Prostate gland (tissue), 2 donors: ENCODE measurements around the gene AMOTL1.

Source experiments
- POLR2AphosphoS5 ChIP-seq: sonication (generic); formaldehyde crosslinking; IDR thresholded peaks from one replicate; pipeline ENCODE4 v1.6.1; 2017; ENCODE audit warnings: antibody characterized with exemption
- TF ChIP-seq, protein P1 (sequence below), 4 experiments: fragments of 200-600 bp in 2 of 4; fragments of 450-650 bp in 2 of 4; sonication (generic) in 2 of 4; IDR thresholded peaks; 1 replicate in 3 of 4; 2 replicates in 1 of 4; pipeline ENCODE4 v1.5.1; 2016 to 2019; ENCODE audit warnings: antibody characterized with exemption in 4 of 4, mild to moderate bottlenecking in 2 of 4, moderate library complexity in 2 of 4

- TF ChIP-seq POLR2AphosphoS5: no peak
- TF ChIP-seq, protein P1, sequence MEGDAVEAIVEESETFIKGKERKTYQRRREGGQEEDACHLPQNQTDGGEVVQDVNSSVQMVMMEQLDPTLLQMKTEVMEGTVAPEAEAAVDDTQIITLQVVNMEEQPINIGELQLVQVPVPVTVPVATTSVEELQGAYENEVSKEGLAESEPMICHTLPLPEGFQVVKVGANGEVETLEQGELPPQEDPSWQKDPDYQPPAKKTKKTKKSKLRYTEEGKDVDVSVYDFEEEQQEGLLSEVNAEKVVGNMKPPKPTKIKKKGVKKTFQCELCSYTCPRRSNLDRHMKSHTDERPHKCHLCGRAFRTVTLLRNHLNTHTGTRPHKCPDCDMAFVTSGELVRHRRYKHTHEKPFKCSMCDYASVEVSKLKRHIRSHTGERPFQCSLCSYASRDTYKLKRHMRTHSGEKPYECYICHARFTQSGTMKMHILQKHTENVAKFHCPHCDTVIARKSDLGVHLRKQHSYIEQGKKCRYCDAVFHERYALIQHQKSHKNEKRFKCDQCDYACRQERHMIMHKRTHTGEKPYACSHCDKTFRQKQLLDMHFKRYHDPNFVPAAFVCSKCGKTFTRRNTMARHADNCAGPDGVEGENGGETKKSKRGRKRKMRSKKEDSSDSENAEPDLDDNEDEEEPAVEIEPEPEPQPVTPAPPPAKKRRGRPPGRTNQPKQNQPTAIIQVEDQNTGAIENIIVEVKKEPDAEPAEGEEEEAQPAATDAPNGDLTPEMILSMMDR (IDR thresholded peaks at IDR 0.05): no peak
Measured at GRCh38 chr11:94853836-94854235, 85.7 kb downstream of the AMOTL1 start.
